EL (cell line): ENCODE results near the gene ANXA10.
"Not testable (repeated sequence)": the region's sequence is repeated elsewhere in the genome, so short reads cannot be mapped to it uniquely, and the experiment has no call there.

Experiments
- DNase-seq: peaks from one replicate; pipeline ENCODE4 v3.0.0-alpha.2; 2016

ANXA10 gene, protein sequence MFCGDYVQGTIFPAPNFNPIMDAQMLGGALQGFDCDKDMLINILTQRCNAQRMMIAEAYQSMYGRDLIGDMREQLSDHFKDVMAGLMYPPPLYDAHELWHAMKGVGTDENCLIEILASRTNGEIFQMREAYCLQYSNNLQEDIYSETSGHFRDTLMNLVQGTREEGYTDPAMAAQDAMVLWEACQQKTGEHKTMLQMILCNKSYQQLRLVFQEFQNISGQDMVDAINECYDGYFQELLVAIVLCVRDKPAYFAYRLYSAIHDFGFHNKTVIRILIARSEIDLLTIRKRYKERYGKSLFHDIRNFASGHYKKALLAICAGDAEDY

DNA sequence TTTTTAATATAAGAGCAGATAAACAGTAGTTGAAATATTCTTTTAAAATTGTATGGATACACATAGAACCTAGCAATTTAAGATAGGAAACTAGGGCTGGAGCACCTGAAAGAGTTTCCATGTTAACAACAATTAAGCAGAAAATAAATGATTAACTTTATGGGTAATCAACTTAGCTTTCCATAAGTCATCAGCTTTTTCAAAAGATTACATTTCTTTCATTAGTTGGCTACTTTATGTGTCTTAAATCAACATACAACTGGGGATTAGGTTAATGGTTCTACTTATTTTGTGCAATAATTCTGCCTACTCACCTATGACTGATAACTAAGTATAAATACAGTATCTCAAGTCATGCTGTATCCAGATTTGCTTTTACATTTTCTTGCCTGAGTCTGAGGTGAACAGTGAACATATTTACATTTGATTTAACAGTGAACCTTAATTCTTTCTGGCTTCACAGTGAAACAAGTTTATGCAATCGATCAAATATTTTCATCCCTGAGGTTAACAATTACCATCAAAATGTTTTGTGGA lies at the start of gene ANXA10:
ANXA10 (plus strand) TSS at position 362 of the 537 bp plus-strand sequence; CDS start at position 526, 164 bp downstream.
- no peak for DNase-seq

DNA sequence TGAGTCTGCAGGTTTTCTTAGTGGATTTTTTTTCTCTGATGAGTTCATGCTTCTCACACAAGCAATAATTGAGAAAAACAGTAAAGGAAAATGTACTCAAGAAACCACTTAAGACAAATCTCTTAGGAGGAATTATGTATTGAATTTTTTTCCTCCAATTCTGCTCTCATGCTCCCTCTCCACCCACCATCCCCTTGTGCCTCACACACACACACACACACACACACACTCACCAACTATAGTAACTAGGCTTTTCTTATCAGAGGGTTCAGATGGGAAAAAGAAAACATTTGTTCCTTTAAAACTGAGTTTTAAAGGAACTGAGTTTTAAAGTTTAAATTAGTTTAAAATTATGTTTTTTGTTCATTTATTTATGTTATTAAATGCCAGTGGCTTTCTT lies 47.0 kb upstream of the ANXA10 start:
- no peak for DNase-seq

DNA sequence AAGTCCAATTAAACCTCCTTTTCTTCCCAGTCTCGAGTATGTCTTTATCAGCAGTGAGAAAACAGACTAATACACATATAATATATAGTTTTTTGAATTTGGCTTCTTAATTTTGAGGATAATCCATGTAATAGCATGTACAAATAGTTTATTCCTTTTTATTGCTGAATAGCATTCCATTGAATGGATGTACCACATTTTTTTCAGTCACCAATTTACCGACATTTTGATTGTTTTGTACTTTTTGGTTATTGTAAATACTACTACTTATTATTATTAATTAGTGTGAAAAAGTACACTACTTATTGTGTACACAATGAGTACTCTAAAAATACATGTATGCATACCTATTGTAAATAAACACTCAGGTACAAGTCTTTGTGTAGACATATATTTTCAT lies 42.3 kb upstream of the ANXA10 start:
- no peak for DNase-seq

DNA sequence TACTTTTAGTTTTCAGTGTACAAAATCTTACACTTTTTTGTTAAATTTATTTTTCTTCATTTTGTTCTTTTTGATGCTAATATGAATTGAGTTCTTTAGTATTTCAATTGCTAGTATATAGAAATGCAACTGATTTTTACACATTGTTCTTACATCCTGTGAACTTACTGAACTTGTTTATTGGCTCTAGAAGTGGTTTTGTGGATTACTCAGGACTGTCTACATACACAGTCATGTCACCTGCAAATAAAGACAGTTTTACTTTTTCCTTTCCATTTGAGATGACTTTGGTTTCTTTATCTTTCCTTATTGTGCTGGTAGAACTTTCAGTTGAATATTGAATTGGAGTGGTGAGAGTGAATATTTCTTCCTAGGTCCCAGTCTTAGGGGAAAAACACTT lies 40.8 kb upstream of the ANXA10 start:
- DNase-seq: no peak

DNA sequence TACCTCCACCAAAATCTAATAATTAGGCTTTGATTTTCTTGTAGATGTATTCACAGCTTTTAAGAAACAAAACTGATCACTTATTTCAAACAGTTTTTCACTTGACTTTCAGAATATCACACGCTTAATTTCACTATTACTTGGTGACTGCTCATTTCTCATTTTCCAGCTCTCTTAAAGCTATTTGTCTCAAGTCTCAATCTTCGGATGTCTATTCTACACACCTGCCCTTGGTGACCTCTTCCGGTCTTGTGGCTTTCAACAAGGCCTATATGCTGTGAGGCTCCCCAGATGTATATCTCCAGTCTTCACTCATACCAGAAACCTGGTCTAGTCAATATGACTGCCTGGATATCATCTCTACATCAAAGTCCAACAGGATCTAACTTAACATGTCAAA lies 34.9 kb upstream of the ANXA10 start:
- DNase-seq: no peak

DNA sequence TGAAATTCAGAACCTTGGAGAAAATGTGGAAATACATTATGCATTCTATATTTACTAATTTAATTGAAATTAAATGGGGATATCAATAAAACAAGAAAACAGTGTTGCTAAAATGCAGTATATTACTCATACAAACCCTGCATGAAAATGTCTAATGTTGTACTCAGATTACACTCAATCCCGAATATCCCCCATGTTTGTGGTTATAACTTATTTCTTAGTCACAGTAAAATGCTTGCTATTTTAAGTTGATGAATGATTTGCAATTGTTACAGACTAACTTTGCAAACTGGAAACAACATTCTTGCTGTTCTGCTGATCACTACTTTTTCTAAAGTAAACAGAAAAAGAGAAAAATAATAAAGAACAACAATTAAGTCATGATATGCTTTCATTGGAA lies 33.1 kb upstream of the ANXA10 start:
- DNase-seq: peak; percentile 54

DNA sequence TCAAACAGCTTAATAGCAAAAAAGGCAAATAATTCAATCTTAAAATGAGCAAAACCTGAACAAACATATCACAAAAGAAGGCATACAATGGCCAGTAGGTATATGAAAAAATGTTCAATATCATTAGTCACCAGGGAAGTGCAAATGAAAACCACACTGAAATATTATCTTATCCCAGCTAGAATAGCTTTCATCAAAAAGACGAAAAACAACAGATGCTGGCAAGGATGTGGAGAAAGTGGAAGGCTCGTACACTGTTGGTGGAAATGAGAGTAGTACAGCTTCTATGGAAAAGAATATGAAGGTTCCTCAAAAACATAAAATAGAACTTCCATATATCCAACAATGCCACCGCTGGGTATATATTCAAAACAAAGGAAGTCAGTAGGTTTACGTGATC lies 29.3 kb upstream of the ANXA10 start:
- DNase-seq: no peak

DNA sequence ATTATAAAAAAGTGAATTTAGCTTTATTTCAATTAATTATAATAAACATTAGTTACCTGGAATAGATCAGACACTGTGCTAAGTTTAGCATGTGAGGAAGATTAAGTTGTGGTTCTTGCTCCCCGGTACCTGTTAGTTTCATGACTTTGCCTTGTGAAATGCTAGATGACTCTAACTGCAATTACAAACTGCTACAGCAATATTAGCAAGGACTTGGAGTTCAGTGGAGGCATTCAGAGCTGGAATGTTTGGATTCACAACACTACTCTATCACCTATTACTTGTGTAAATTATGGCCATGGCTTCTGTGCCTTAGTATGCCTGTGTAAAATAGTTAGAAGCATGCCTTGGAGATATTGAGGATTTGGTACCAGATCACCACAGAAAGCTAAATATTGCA lies 21.4 kb upstream of the ANXA10 start:
- no peak for DNase-seq

DNA sequence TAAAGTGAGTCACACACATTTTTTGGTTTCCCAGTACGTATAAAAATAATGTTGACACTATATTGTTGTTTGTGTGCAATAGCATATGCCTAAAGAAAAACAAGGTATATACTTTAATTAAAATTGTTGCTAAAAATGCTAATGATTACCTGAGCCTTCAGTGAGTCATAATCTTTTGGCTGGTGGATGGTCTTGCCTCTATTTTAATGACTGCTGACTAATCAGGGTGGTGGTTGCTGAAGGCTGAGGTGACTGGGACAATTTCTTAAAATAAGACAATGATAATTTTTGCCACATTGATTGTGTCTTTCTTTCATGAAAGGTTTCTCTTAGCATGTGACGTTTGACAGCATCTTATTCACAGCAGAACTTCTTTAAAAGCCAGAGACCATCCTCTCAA lies 21.0 kb upstream of the ANXA10 start:
- DNase-seq: peak; percentile 4

DNA sequence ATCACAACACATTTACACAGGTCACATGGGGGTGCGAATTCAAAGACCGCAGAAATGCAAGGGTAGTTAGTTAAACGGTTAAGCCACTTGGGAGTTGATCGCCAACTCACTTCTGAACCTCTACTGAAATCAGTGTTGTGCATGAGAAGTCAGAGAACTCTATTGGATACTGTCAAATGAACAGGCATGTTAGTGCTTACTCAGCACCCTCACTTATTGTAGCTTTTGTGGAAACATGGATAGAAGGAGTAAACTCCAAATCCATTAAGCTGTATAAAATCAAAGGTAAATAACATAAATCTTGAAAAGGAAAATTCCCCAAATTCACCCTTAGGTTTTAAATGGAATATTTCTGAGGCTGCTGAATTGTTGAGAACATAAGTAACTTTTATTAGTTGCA lies 17.5 kb upstream of the ANXA10 start:
- no peak for DNase-seq

DNA sequence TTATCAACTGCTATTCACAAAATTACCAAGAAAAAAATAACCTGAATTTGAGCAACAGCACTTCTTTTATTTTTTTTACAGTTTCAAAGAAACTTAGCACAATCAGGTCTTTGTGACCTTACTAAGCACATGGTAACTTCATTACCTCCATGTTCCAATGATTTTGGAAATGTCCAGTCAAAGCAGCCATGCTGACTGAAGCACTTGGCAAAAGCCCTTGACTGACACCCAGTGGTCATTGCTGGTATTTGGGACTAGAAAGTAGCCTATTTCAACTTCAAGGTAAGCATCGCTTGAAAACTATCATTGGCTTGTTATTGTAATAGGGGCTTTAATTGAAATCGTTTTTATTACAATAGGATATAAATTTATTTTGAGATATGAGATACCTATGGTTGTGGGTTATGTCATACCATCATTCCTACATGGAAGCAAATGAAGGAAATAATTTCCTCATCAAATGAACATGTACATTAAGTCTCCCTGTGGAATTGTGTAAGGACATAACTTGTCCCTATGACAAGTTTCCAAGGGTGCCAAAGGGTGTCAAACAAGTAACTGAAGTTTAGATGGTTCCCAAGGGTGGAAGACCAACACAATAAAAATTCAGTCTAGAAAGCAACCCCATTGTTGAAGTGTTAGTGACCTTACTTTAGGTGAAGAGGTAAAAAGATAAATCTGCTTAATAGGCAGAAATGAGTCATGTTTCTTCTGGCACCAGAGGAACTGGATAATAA lies 15.2 kb upstream of the ANXA10 start:
- peak; percentile 60 for DNase-seq

DNA sequence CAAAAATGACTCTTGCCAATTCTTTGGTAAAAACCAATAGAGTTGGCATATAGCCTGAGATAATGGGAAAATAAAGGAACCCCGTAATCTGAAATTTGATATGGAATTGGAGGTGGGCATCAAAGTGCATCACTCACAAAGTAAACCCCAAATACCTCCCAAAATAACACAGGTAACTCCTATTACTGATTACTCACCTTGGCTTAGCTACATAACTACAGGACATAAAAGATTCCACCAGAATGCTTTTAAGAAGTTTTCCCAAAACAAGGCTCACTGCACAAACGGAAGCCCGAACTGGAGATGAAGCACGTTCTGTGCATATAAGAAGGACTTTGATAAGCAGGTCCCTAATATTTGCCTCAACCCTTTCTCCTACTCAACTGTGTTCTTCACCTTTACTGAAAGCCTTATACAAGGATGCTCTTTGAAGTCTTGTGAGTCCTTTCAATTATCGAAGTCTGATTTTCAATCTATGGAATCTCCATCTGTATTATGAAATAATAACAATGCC lies 14.6 kb upstream of the ANXA10 start:
- DNase-seq: no peak

DNA sequence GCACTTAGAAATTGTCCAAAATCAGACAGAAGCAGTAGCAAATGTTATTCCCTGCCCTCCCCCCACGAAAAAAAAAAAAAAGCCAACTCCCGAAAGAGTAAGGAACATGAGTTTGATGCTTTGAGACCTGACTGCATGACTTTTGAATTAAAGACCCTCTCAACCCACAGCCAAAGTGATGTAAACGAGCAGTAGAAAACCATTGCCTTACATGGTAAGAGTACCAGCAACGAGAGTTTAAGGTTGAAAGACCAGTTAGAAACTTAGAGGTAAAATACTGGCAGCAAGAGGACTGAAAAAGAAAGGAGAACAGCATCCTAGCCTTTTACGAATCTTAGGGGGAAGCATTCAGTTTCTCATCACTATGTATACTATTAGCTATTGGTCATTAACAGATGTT lies 10.0 kb upstream of the ANXA10 start:
- DNase-seq: no peak

DNA sequence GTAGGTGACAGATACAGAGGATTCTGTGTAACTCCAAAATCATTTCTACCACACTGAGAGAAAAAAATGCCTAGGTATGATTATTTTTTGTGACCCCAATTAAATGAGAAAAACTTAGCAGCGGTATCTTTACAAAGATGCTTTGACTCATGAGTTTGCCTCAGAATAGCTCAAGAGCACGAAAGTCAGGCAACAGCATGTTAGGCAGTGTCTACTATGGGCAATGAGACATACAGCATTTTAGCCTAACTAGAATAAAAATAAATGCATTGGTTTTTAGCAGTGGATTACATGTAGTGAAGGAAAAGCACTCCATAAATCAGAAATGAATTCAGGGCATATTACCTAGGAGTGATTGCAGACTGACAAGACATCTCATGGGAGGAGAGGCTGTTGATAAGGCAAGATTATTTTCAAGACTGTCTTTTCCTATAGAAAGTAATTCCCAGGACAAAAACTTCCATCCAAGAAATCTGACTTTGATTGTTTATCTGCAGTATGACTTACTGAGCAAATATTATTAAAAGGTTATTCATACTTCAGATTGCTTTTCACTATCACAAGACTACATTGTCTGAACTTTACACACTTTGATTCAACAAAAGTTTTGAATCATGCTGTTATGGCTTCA lies 3.6 kb downstream of the ANXA10 start:
- DNase-seq: no peak

DNA sequence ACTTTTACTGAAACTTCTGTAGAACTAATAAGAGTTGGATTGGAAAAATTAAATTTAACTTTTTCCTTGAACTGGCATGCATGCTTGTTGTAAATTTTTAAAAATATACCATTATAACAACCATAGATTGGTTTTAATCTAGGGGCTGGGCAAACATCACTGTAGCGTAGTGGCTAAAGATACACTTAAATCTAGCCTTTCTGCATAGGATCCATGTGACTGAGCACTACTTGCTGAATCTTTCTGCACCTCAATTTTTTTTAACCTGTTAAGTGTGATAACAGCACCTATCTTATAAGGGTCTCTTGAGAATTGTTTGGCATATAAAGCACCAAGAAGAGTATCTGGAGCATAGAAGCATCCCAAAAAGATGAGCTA lies 4.1 kb downstream of the ANXA10 start:
- no peak for DNase-seq

DNA sequence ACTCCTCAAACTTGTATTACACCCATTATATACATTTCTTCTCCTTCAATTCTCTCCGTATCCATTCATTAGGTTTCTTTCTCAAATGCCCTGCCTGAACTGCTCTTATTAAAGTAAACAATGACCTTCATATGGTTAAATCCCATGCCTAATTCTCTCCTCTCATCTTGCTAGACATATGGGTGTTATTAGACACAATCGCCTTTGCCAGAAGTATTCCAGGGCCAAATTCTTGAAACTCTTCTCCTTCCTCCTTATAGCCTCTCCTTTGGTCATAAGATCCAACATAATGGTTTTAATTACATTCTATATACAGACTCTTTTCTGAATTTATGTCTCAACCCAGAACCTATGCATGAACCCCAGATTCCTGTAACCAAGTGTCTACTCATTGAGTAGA lies 4.8 kb downstream of the ANXA10 start:
- no peak for DNase-seq

DNA sequence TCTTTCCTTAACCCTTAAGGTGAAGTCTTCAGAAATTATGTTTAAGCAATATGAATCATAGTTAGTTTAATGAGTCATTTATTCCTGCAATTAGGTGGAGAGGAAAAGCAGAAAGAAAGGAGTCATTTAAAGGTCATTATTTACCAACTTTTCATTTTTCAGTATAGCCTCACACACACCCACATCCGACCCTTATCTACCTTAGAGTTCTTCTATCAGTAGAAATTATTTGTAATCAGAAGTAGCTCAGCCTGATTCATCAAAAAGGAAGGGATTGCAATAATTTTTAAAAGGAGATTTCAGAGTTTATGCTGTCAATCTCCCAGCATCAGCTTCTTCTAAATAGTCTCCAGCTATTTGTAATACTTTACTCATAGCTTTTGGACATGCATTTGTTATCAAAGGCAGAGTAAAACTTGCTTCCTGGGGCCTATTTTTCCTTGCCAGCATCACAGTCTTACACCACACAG lies 5.9 kb downstream of the ANXA10 start:
- peak; percentile 45 for DNase-seq

DNA sequence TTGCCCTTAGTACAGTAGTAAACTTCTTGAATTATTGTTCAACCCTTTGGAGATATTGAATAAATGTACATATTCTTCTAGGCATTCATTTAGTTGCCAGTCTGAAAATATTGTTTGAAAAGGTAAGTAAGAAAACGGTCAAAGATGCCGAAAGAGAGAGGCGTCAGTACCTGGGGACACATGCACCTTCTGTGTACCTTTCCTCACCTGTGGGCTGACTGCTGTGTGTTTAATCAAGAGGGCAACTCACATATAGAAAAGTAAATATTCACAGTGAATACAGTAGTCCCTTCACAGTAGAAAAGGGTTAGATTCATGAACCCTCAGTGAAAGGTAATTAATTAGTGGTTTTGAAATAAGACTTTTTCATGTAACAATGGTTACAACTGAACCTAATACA lies 6.9 kb downstream of the ANXA10 start:
- DNase-seq: no peak

DNA sequence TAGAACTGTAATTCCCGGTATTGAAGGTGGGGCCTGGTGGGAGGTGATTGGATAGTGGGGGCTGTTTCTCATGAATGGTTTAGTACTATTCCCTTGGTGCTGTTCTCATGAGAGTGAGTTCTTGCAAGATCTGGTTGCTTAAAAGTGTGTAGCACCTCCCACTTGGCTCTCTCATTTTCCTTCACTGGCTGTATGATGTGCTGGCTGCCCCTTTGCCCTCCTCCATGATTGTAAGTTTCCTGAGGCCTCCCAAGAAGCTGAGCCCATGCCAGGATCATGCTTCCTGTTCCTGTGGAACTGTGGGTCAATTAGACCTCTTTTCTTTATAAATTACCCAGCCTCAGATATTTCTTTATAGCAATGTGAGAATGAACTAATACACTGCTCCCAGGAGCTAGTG lies 8.7 kb downstream of the ANXA10 start:
- DNase-seq: no peak

DNA sequence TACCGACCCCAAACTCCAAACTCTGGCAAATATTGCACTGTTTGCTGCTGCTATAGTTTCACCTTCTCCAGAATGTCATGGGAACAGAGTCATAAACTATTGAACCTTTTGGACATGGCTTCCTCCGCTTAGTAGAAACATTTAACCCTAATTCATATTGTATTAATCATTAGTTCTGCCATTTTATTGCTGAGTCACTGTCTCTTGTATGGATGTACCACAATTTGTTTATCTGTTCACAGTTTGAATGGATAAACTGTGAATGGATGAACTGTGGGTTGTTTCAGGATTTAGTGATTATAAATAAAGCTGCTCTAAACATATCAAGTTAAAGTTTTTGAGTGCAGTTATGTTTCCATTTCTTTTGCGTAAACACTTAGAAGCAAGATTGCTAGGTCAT lies 10.1 kb downstream of the ANXA10 start:
- no peak for DNase-seq

DNA sequence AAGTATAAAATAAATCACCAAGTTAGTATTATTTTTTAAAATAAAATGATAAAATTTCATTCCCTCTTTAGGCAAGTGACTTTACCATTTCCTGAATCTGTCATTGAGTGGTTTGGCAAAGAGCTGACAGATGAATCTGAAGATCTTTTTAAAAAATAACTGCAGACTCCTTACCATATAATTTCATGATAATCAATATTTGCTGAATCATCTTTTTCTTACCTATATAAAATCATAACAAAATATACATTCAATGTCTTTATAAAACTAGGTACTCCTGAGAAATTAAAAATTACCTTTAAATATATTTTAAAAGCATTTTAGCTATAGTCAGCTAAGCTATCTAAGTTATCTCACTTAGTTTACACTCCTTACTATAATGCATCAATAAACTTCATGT lies 17.2 kb downstream of the ANXA10 start:
- DNase-seq: no peak

DNA sequence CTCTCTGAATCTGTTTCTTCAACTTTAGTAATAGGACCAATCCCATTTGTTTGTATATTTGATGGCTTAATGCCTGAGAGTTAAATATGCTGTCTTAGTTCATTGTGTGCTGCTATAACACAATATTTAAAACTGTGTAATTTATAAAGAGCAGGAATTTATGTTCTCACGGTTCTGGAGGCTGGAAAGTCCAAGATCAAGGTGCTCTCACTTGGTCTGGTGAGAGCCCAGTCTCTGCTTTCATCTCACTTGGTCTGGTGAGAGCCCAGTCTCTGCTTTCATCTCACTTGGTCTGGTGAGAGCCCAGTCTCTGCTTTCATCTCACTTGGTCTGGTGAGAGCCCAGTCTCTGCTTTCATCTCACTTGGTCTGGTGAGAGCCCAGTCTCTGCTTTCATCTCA lies 20.7 kb downstream of the ANXA10 start:
- DNase-seq: not testable (repeated sequence)

DNA sequence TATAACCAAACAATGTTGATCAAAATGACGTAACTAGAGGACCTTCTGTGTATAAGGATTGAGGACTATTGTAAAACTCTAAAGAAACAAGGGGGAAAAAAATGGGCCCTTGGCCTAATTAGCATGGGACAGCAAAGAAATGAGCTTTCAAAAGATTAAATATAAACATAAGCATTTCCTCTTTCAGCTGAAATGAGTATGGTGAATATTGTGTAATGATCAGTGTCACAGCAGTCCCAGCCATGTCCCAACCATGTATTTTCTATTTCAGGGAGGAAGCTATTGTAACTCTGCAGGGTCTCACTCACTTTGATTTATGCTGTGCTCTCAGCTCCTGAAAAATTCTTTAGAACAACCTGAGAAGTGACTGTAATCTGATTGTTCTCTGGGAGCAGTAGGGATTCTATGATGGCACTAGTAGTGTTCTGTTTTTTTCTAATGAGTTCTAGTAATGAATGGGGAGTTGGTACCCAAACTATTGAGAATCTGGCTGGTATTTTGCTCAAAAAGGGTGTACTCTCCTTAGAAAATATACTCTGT lies 25.8 kb downstream of the ANXA10 start:
- DNase-seq: no peak
